ENCODE results near the gene SYT2. TPM values are rescaled to one million over a fixed set of nuclear protein-coding genes. Genes with fewer than 3 reads are reported as not detected.

SYT2 gene
- total and polyA plus RNA-seq, 2 of the 13 experiments (the other 11 are each of a cell fraction or from before 2014, with no cell fraction given), result not detected

DNA sequence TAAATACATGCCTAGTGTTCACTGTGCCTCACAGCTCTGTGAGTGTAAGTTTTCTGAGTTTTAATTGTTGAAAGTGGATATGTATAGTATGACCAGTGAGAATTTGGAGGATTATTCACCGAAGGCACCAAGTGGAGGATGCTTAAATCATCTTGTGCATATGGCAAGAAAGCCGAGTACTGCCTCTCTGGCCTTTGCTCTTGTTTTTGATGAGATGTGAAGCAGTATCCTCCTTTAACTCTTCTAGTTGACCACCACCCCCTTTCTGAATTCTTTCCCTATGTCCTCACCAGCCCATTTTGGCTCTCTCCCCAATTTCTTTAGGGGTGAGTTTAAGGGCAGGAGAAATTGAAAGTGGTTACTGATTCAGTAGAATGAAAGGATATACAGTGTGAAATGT is 130.4 kb downstream of the SYT2 start (continued):
- TF ChIP-seq, protein P1, sequence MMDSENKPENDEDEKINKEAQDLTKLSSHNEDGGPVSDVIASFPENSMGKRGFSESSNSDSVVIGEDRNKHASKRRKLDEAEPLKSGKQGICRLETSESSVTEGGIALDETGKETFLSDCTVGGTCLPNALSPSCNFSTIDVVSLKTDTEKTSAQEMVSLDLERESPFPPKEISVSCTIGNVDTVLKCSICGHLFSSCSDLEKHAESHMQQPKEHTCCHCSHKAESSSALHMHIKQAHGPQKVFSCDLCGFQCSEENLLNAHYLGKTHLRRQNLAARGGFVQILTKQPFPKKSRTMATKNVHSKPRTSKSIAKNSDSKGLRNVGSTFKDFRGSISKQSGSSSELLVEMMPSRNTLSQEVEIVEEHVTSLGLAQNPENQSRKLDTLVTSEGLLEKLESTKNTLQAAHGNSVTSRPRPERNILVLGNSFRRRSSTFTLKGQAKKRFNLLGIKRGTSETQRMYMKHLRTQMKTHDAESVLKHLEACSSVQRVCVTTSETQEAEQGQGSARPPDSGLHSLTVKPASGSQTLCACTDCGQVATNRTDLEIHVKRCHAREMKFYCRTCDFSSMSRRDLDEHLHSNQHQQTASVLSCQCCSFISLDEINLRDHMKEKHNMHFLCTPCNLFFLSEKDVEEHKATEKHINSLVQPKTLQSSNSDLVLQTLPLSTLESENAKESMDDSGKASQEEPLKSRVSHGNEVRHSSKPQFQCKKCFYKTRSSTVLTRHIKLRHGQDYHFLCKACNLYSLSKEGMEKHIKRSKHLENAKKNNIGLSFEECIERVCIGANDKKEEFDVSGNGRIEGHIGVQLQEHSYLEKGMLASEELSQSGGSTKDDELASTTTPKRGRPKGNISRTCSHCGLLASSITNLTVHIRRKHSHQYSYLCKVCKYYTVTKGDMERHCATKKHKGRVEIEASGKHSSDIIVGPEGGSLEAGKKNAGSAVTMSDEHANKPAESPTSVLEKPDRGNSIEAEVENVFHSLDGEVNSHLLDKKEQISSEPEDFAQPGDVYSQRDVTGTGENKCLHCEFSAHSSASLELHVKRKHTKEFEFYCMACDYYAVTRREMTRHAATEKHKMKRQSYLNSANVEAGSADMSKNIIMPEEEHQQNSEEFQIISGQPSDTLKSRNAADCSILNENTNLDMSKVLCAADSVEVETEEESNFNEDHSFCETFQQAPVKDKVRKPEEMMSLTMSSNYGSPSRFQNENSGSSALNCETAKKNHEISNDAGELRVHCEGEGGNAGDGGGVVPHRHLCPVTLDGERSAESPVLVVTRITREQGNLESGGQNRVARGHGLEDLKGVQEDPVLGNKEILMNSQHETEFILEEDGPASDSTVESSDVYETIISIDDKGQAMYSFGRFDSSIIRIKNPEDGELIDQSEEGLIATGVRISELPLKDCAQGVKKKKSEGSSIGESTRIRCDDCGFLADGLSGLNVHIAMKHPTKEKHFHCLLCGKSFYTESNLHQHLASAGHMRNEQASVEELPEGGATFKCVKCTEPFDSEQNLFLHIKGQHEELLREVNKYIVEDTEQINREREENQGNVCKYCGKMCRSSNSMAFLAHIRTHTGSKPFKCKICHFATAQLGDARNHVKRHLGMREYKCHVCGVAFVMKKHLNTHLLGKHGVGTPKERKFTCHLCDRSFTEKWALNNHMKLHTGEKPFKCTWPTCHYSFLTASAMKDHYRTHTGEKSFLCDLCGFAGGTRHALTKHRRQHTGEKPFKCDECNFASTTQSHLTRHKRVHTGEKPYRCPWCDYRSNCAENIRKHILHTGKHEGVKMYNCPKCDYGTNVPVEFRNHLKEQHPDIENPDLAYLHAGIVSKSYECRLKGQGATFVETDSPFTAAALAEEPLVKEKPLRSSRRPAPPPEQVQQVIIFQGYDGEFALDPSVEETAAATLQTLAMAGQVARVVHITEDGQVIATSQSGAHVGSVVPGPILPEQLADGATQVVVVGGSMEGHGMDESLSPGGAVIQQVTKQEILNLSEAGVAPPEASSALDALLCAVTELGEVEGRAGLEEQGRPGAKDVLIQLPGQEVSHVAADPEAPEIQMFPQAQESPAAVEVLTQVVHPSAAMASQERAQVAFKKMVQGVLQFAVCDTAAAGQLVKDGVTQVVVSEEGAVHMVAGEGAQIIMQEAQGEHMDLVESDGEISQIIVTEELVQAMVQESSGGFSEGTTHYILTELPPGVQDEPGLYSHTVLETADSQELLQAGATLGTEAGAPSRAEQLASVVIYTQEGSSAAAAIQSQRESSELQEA (CRISPR knock-in tag; IDR thresholded peaks at IDR 0.05; ENCODE audit: not compliant biosample characterization), result no peak
- TF ChIP-seq, protein P2, sequence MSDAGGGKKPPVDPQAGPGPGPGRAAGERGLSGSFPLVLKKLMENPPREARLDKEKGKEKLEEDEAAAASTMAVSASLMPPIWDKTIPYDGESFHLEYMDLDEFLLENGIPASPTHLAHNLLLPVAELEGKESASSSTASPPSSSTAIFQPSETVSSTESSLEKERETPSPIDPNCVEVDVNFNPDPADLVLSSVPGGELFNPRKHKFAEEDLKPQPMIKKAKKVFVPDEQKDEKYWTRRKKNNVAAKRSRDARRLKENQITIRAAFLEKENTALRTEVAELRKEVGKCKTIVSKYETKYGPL (CRISPR knock-in tag; IDR thresholded peaks at IDR 0.05), result no peak
- TF ChIP-seq ARID2 (CRISPR knock-in tag; IDR thresholded peaks at IDR 0.05; ENCODE audit: borderline replicate concordance) (no peak), HDAC2 (CRISPR knock-in tag; IDR thresholded peaks at IDR 0.05) (no peak), TP53 (CRISPR knock-in tag; conservative IDR thresholded peaks at IDR 0.05) (no peak), ZNF790 (CRISPR knock-in tag; IDR thresholded peaks at IDR 0.05; ENCODE audit: borderline replicate concordance) (no peak), PHF5A (CRISPR knock-in tag; IDR thresholded peaks at IDR 0.05; ENCODE audit: low read depth, unreplicated experiment) (no peak)
